ENCODE data around the gene TNNC1.

Gene TNNC1

GRCh38 chr3:52493232-52494017, 39.6 kb upstream of the TNNC1 start:
- DNase-seq (ENCODE audit: insufficient read length, low spot score) (no peak), FAIRE-seq (no peak)
- TF ChIP-seq POLR2A (IDR thresholded peaks at IDR 0.05; ENCODE audit: low read depth, low read length) (no peak), TAF1 (IDR thresholded peaks at IDR 0.05; ENCODE audit: low read depth, low read length) (no peak), POU2F2 (IDR thresholded peaks at IDR 0.05; ENCODE audit: low read depth, low read length) (no peak), SPI1 (IDR thresholded peaks at IDR 0.05; ENCODE audit: low read depth, low read length) (no peak), PAX5 (IDR thresholded peaks at IDR 0.05; ENCODE audit: insufficient read depth, low read length, severe bottlenecking) (no peak), POLR2AphosphoS5 (IDR thresholded peaks at IDR 0.05; ENCODE audit: low read depth, low read length) (no peak; the same call in 1 of the 2 replicates)

GRCh38 chr3:52492059-52492458, 38.2 kb upstream of the TNNC1 start:
- FAIRE-seq (no peak), DNase-seq (ENCODE audit: insufficient read length, low spot score) (no peak)
- TF ChIP-seq SPI1 (IDR thresholded peaks at IDR 0.05; ENCODE audit: low read depth, low read length) (no peak), PAX5 (IDR thresholded peaks at IDR 0.05; ENCODE audit: insufficient read depth, low read length, severe bottlenecking) (no peak), POU2F2 (IDR thresholded peaks at IDR 0.05; ENCODE audit: low read depth, low read length) (no peak), POLR2AphosphoS5 (IDR thresholded peaks at IDR 0.05; ENCODE audit: low read depth, low read length) (no peak), POLR2A (IDR thresholded peaks at IDR 0.05; ENCODE audit: low read depth, low read length) (no peak), TAF1 (IDR thresholded peaks at IDR 0.05; ENCODE audit: low read depth, low read length) (no peak)

GRCh38 chr3:52490939-52491526, 37.2 kb upstream of the TNNC1 start:
- no peak for TF ChIP-seq POLR2AphosphoS5 (IDR thresholded peaks at IDR 0.05; ENCODE audit: low read depth, low read length)
- TF ChIP-seq POLR2A (IDR thresholded peaks at IDR 0.05; ENCODE audit: low read depth, low read length) = no peak
- no peak for TF ChIP-seq SPI1 (IDR thresholded peaks at IDR 0.05; ENCODE audit: low read depth, low read length)
- no peak for TF ChIP-seq TAF1 (IDR thresholded peaks at IDR 0.05; ENCODE audit: low read depth, low read length)
- TF ChIP-seq POU2F2 (IDR thresholded peaks at IDR 0.05; ENCODE audit: low read depth, low read length) = no peak
- TF ChIP-seq PAX5 (IDR thresholded peaks at IDR 0.05; ENCODE audit: insufficient read depth, low read length, severe bottlenecking) = no peak
- FAIRE-seq (no peak), DNase-seq (ENCODE audit: insufficient read length, low spot score) (no peak)

GRCh38 chr3:52490035-52490938, 36.4 kb upstream of the TNNC1 start:
- DNase-seq (ENCODE audit: insufficient read length, low spot score) = no peak
- FAIRE-seq = no peak
- TF ChIP-seq SPI1 (IDR thresholded peaks at IDR 0.05; ENCODE audit: low read depth, low read length) (no peak), POLR2A (IDR thresholded peaks at IDR 0.05; ENCODE audit: low read depth, low read length) (no peak), POU2F2 (IDR thresholded peaks at IDR 0.05; ENCODE audit: low read depth, low read length) (no peak), TAF1 (IDR thresholded peaks at IDR 0.05; ENCODE audit: low read depth, low read length) (no peak), POLR2AphosphoS5 (IDR thresholded peaks at IDR 0.05; ENCODE audit: low read depth, low read length) (no peak), PAX5 (IDR thresholded peaks at IDR 0.05; ENCODE audit: insufficient read depth, low read length, severe bottlenecking) (no peak)

GRCh38 chr3:52489453-52489852, 35.6 kb upstream of the TNNC1 start:
- DNase-seq (ENCODE audit: insufficient read length, low spot score) (no peak), FAIRE-seq (no peak)
- TF ChIP-seq POU2F2 (IDR thresholded peaks at IDR 0.05; ENCODE audit: low read depth, low read length) = no peak
- no peak for TF ChIP-seq POLR2AphosphoS5 (IDR thresholded peaks at IDR 0.05; ENCODE audit: low read depth, low read length)
- no peak for TF ChIP-seq TAF1 (IDR thresholded peaks at IDR 0.05; ENCODE audit: low read depth, low read length)
- TF ChIP-seq POLR2A (IDR thresholded peaks at IDR 0.05; ENCODE audit: low read depth, low read length) = no peak
- TF ChIP-seq PAX5 (IDR thresholded peaks at IDR 0.05; ENCODE audit: insufficient read depth, low read length, severe bottlenecking) = no peak
- no peak for TF ChIP-seq SPI1 (IDR thresholded peaks at IDR 0.05; ENCODE audit: low read depth, low read length)

- FAIRE-seq (no peak), DNase-seq (ENCODE audit: insufficient read length, low spot score) (no peak)
- TF ChIP-seq POLR2A (IDR thresholded peaks at IDR 0.05; ENCODE audit: low read depth, low read length) = no peak
These were observed 34.9 kb upstream of the TNNC1 start for GRCh38 chr3:52488746-52489145.

- TF ChIP-seq TAF1 (IDR thresholded peaks at IDR 0.05; ENCODE audit: low read depth, low read length) (no peak), PAX5 (IDR thresholded peaks at IDR 0.05; ENCODE audit: insufficient read depth, low read length, severe bottlenecking) (no peak), POLR2AphosphoS5 (IDR thresholded peaks at IDR 0.05; ENCODE audit: low read depth, low read length) (no peak), SPI1 (IDR thresholded peaks at IDR 0.05; ENCODE audit: low read depth, low read length) (no peak), POU2F2 (IDR thresholded peaks at IDR 0.05; ENCODE audit: low read depth, low read length) (no peak), POLR2A (IDR thresholded peaks at IDR 0.05; ENCODE audit: low read depth, low read length) (no peak)
- FAIRE-seq (no peak), DNase-seq (ENCODE audit: insufficient read length, low spot score) (no peak)
These were observed 34.2 kb upstream of the TNNC1 start for GRCh38 chr3:52487788-52488691.

GRCh38 chr3:52487050-52487787, 33.4 kb upstream of the TNNC1 start:
- DNase-seq (ENCODE audit: insufficient read length, low spot score) (no peak), FAIRE-seq (no peak)
- TF ChIP-seq POU2F2 (IDR thresholded peaks at IDR 0.05; ENCODE audit: low read depth, low read length) (no peak), POLR2AphosphoS5 (IDR thresholded peaks at IDR 0.05; ENCODE audit: low read depth, low read length) (no peak), SPI1 (IDR thresholded peaks at IDR 0.05; ENCODE audit: low read depth, low read length) (no peak), POLR2A (IDR thresholded peaks at IDR 0.05; ENCODE audit: low read depth, low read length) (no peak), PAX5 (IDR thresholded peaks at IDR 0.05; ENCODE audit: insufficient read depth, low read length, severe bottlenecking) (no peak), TAF1 (IDR thresholded peaks at IDR 0.05; ENCODE audit: low read depth, low read length) (no peak)
